ENCODE measurements around the gene FAM174A. TPM values are rescaled to one million over a fixed set of nuclear protein-coding genes. Genes with fewer than 3 reads are reported as not detected.

Gene FAM174A
- total RNA-seq, 2 experiments from 2014 or later, result 5.4 to 6.2 TPM

- ChIA-PET POLR2A (no interaction called here), CTCF (interaction anchor here (0.8 kb wide), 1 partner anchor 10 kb away, joined by 3 read pairs; no protein-coding TSS in a partner anchor)
- DNase-seq, result no peak
- Histone ChIP-seq H3K27me3 (ENCODE audit: control insufficient read depth in 1 of 2, insufficient read depth in 2 of 2, low read length in 2 of 2) (no peaks in the 10 kb centered on the region), H3K4me1 (ENCODE audit: insufficient read depth, low read length) (no peaks in the 10 kb centered on the region), H3K27ac (ENCODE audit: low read depth in 1 of 2, low read length in 2 of 2) (no peak overlapping the region), H3K36me3 (ENCODE audit: insufficient read depth, low read length) (peaks cover 3% of the 10 kb centered on the region), H3K9me3 (ENCODE audit: control insufficient read depth in 1 of 2, insufficient read depth in 1 of 2, low read length in 2 of 2) (no peaks in the 10 kb centered on the region), H3K4me3 (ENCODE audit: low read length) (no peak overlapping the region)
- Mint-ChIP-seq H3K9me3 (no peaks in the 10 kb centered on the region), H3K4me1 (ENCODE audit: low read depth) (peaks cover 23% of the 10 kb centered on the region), H3K27me3 (no peaks in the 10 kb centered on the region), H3K27ac (no peak overlapping the region), H3K4me3 (no peak overlapping the region), H3K36me3 (ENCODE audit: low read depth) (no peaks in the 10 kb centered on the region)
- intact Hi-C loops (cut with DNase I, micrococcal nuclease), result loop anchor here in 1 of 2 experiments (10.0 kb wide), 1 partner anchor 1627 kb away; no protein-coding TSS in a partner anchor
- no peak for TF ChIP-seq CTCF (IDR thresholded peaks at IDR 0.05)
- no peak for ATAC-seq (ENCODE audit: poor library complexity)
These were observed 6.9 kb downstream of the FAM174A start for GRCh38 chr5:100542086-100542485.

GRCh38 chr5:100546001-100546400, 10.8 kb downstream of the FAM174A start:
- Histone ChIP-seq H3K36me3 (ENCODE audit: insufficient read depth, low read length) (peaks cover 4% of the 10 kb centered on the region), H3K9me3 (ENCODE audit: control insufficient read depth in 1 of 2, insufficient read depth in 1 of 2, low read length in 2 of 2) (no peaks in the 10 kb centered on the region), H3K27ac (ENCODE audit: low read depth in 1 of 2, low read length in 2 of 2) (no peak overlapping the region), H3K4me3 (ENCODE audit: low read length) (no peak overlapping the region), H3K4me1 (ENCODE audit: insufficient read depth, low read length) (peaks cover 3% of the 10 kb centered on the region), H3K27me3 (ENCODE audit: control insufficient read depth in 1 of 2, insufficient read depth in 2 of 2, low read length in 2 of 2) (no peaks in the 10 kb centered on the region)
- CTCF ChIA-PET, result no interaction called here
- POLR2A ChIA-PET, result interaction anchor here (0.6 kb wide), 1 partner anchor 332 kb away, joined by 3 read pairs; no protein-coding TSS in a partner anchor
- Mint-ChIP-seq H3K36me3 (ENCODE audit: low read depth) (no peaks in the 10 kb centered on the region), H3K4me1 (ENCODE audit: low read depth) (peaks cover 18% of the 10 kb centered on the region), H3K27me3 (no peaks in the 10 kb centered on the region), H3K4me3 (no peak overlapping the region), H3K9me3 (no peaks in the 10 kb centered on the region), H3K27ac (no peak overlapping the region)
- TF ChIP-seq CTCF (IDR thresholded peaks at IDR 0.05), result no peak
- DNase-seq (no peak), ATAC-seq (ENCODE audit: poor library complexity) (no peak)
- intact Hi-C loops (cut with DNase I, micrococcal nuclease), result loop anchor here in 1 of 2 experiments (10.0 kb wide), 1 partner anchor 1631 kb away; no protein-coding TSS in a partner anchor

- DNase-seq, result peak in 1 of 14 experiments; percentile 33
- intact Hi-C loops (cut with DNase I, micrococcal nuclease), result no loop called here
- no peak for TF ChIP-seq CTCF (IDR thresholded peaks at IDR 0.05)
- no peaks in the 10 kb centered on the region for H3K9me3 ChIP-seq (ENCODE audit: control insufficient read depth in 1 of 2, insufficient read depth in 1 of 2, low read length in 2 of 2)
- Mint-ChIP-seq H3K27me3 (no peaks in the 10 kb centered on the region), H3K9me3 (no peaks in the 10 kb centered on the region), H3K36me3 (ENCODE audit: low read depth) (no peaks in the 10 kb centered on the region), H3K4me1 (ENCODE audit: low read depth) (peaks cover 23% of the 10 kb centered on the region), H3K27ac (no peak overlapping the region), H3K4me3 (no peak overlapping the region)
- peaks cover 6% of the 10 kb centered on the region for H3K36me3 ChIP-seq (ENCODE audit: insufficient read depth, low read length)
- no peak for ATAC-seq (ENCODE audit: poor library complexity)
- no peaks in the 10 kb centered on the region for H3K27me3 ChIP-seq (ENCODE audit: control insufficient read depth in 1 of 2, insufficient read depth in 2 of 2, low read length in 2 of 2)
- ChIA-PET POLR2A (no interaction called here), CTCF (no interaction called here)
- no peak overlapping the region for H3K4me3 ChIP-seq (ENCODE audit: low read length)
- no peak overlapping the region for H3K27ac ChIP-seq (ENCODE audit: low read depth in 1 of 2, low read length in 2 of 2)
- H3K4me1 ChIP-seq (ENCODE audit: insufficient read depth, low read length), result peaks cover 3% of the 10 kb centered on the region
These were observed 15.4 kb downstream of the FAM174A start for GRCh38 chr5:100550531-100551051.
